ENCODE data around the gene ANKS1A.
"Not testable (repeated sequence)": the region's sequence is repeated elsewhere in the genome, so short reads cannot be mapped to it uniquely, and the experiment has no call there.

Gene ANKS1A

DNA sequence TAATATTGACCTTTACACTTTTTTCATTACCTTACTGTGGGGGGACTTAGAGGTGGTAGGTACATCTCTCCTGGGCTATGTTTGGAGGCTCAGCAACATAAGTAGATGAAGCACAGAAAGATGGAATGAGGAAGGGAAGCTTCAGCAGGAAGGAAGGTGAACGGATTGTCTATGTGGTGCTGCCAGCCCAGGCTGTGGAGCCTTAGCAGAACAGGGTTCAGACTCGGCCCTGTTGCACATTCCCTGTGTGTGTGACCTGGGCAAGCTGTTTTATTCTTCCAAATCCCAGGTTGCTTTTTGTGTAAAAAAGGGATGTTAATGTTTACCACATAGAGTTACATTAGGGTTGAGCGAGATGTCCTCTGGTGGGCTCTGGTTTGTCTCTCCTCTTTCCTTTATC lies 41.2 kb downstream of the ANKS1A start:
- no peak overlapping the region for H3K4me3 ChIP-seq (ENCODE audit: low read depth, low read length)
- no peak for TF ChIP-seq CTCF (IDR thresholded peaks at IDR 0.05; ENCODE audit: low read depth, low read length)

- not testable (repeated sequence) for H3K4me3 ChIP-seq (ENCODE audit: low read depth, low read length)
Observed at GRCh38 chr6:34932202-34932601, 43.1 kb downstream of the ANKS1A start.

DNA sequence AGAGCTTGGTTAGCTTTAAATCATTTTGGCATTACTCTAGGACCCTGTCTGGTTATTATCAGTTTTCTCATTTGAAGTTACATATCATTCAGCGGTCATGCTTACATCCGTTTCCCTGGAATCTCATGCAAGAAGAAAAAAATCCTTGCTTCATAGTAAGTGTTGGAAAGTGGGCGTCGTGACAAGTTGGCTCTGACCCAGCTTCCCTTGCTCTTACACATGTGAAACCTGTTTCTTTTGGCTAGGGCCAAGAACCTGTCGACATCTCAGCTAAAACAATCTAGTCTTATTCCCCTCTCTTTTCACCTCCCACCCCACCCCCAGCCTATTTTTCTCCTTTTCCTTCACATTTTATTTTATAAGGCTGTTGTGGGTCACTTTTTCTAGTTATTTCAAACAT lies 45.5 kb downstream of the ANKS1A start:
- TF ChIP-seq CTCF (IDR thresholded peaks at IDR 0.05; ENCODE audit: low read depth, low read length): no peak
- H3K4me3 ChIP-seq (ENCODE audit: low read depth, low read length): no peak overlapping the region

- H3K4me3 ChIP-seq (ENCODE audit: low read depth, low read length): no peak overlapping the region
- no peak for TF ChIP-seq CTCF (IDR thresholded peaks at IDR 0.05; ENCODE audit: low read depth, low read length)
Observed at GRCh38 chr6:34938268-34938667, 49.2 kb downstream of the ANKS1A start.

DNA sequence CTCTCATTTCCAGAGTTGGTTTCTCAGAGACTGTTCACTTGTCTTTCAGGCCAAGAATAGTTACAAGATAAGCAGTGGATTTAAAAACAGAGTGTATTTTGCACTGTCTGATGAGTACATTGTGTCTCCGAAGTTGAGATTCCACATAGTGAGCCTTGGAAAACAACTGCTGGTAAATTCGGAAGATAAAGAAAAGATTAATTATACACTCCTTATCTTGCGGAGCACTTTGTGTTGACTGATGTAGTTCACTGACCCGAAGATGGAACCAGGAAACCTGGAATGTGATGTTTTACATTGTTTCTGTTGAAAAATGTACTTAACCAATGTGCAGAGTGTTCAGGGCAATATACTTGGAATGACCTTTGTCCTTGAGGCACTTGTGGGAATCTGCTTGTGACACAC lies 51.0 kb downstream of the ANKS1A start:
- no peak overlapping the region for H3K4me3 ChIP-seq (ENCODE audit: low read depth, low read length)
- no peak for TF ChIP-seq CTCF (IDR thresholded peaks at IDR 0.05; ENCODE audit: low read depth, low read length)

GRCh38 chr6:34941421-34941820 lies 52.4 kb downstream of the ANKS1A start:
- no peak for TF ChIP-seq CTCF (IDR thresholded peaks at IDR 0.05; ENCODE audit: low read depth, low read length)
- no peak overlapping the region for H3K4me3 ChIP-seq (ENCODE audit: low read depth, low read length)

DNA sequence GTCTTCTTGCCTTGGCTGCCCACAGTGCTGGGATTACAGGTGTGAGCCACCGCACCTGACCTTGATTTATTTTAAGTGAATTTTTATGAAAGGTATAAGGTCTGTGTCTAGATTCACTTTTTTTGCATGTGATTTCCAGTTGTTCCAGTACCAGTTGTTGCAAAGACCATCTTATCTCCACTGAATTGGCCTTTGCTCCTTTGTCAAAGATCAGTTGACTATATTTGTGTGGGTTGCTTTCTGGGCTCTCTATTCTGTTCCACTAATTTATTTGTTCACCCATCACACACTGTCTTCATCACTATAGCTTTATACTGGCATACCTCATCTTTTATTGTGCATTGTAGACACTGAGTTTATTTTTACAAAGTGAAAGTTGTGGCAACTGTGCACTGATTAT lies 56.3 kb downstream of the ANKS1A start:
- H3K4me3 ChIP-seq (ENCODE audit: low read depth, low read length): no peak overlapping the region
- TF ChIP-seq CTCF (IDR thresholded peaks at IDR 0.05; ENCODE audit: low read depth, low read length): no peak

DNA sequence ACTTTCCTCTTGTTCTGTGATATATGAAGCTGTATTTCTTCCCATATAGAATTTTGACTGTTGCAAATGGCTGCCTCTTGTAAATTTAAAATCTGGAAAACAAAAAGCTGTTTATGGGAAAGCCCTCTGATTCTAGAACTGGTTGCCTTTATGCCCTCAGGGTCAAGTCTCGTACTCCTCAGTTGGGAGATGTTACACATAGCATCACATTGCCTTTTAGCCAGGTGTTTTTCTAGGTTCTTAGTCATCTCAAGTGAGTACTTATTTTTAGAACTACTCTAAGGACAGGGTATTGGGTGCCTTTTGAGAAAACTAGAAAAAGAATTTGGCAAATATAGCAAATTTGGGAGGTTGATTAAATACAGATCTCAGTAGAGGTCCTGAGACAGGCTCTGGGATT lies 58.5 kb downstream of the ANKS1A start:
- no peak for TF ChIP-seq CTCF (IDR thresholded peaks at IDR 0.05; ENCODE audit: low read depth, low read length)
- no peak overlapping the region for H3K4me3 ChIP-seq (ENCODE audit: low read depth, low read length)
